HS-5 (cell line): Measurements from ENCODE around the gene ZNF30.
"Not testable (repeated sequence)": the region's sequence is repeated elsewhere in the genome, so short reads cannot be mapped to it uniquely, and the experiment has no call there.

Source experiments
- DNase-seq: peaks from one replicate; pipeline ENCODE4 v3.0.0-alpha.2; 2012; ENCODE audit warnings: low read depth

ZNF30 gene

DNA sequence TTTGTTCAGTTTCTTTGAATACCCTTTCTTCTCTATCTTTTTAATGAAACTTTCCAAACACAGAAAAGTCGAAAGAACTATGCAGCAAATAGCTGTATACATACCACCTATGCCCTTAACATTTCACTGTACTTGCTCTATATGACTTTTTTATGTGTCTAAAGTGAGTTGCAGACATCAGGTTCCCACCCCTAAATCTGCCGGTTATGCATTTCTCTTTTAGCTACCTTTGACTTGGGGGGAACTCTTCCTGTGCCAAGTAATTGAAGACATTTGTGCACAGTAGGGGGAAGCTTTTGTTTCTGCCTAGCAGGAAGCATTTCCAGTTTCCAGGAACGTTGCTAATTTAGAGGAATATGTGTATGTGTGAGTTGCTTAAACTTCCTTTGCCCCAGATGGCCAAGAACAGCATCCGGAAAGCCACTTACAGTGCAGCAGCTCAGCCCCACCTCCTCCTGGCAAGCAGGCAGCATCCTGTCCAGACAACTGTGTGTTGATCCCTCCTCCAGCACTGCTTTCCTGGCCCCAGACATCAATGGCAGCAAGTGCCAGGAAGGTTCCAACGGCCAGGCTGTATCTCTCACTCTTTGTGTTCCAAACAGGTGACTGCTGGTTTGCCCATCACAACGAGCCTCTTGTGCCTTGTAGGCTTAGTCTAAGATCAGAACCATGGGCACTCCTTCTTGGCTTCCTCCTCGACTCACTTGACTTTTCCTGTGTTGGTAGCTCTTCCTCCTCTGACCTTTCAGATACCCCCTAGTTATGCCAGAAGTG lies 58.7 kb downstream of the ZNF30 start:
- no peak for DNase-seq

DNA sequence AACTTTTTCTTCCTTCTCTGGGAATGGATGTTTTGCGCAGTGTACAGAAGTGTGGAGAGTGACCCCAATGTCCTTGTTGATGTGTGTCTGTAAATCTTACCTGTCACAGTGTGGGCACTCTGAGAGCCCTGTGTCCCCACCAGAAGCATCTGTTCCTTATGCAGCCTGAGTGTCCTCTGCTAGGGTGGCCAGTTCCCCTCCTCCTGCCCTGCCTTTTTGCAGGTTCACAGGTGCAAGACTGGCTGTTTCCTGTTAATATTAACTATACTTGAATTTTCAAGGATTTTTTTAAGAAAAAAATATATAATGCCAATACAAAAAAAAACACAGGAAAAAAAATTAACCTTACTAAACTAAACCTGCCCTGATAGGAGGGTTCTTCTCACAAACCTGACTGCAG lies 61.4 kb downstream of the ZNF30 start:
- DNase-seq = no peak

DNA sequence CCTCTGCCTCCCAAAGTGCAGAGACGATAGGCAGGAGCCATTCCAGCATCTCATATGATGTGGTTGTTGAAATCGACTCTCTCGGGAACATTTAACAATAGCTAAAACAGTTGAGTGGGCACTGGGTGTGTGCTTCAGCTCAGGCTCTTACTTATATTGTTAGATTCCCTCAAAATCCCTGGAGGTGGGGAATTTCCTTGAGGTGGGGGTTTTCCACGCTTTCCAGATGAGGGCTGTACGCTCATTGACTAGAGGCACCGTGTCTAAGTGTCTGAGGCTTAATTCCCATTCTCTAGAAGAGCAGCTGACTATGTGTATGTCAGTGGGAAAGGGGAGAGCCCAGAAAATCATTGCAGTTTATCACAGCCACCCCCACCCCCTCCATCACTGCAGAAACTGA lies 62.6 kb downstream of the ZNF30 start:
- no peak for DNase-seq

DNA sequence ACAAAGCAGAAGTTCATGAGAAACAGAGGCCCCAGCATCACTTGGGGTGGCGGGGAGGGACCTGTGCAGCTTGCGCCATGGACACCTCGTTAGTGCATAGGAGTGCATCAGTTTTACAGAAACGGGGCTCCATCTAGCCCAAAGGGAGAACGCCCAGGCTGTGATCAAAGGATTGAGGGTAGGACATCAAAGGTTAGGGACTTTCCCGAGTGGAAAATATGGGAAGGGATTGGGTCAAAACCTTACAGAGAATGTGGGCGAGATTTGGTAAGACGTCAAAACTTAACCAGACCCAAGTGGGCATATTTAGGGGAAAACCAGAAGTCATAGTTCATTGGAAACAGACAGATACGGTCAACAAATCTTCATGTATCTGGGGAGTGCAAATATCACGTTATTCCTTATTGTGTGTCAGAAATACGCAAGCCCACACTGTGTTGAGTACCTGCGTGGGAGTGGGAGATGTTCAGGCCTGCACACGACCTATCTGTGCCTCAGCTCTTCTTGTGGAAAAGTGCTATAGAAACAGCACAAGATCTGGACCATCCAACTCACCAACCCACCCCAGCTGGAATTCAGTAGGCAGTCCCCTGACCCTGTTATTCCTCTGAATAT lies 64.0 kb downstream of the ZNF30 start:
- DNase-seq = no peak

DNA sequence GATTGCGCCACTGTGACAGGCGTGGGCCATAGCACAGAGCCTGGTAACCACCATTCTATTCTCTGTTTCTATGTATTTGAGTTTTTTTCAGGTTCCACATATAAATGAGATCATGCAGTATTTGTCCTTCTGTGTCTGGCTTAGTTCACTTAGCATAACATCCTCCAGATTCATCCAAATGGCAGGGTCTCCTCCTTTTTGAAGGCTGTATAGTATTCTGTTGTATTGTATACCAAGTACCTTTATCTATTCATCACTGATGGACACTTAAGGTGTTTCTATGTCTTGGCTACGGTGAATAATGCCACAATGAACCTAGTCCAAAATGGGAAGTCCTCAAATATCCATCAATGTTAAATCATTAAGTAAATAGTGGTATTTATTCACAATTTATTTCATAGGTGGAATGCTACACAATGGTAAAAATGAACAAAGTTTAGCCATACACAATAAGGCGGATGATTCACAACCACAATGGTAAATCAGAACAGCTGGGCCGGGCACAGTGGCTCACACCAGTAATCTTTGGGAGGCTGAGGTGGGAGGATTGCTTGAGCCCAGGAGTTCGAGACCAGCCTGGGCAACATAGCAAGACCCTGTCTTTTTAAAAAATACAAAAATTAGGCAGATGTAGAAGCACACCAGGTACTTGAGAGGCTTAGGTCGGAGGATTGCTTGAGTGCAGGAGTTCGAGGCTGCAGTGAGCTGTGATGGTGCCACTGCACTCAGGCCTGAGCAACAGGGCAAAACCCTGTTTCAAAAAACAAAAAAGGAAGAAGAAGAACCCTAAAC lies 65.0 kb downstream of the ZNF30 start:
- no peak for DNase-seq

DNA sequence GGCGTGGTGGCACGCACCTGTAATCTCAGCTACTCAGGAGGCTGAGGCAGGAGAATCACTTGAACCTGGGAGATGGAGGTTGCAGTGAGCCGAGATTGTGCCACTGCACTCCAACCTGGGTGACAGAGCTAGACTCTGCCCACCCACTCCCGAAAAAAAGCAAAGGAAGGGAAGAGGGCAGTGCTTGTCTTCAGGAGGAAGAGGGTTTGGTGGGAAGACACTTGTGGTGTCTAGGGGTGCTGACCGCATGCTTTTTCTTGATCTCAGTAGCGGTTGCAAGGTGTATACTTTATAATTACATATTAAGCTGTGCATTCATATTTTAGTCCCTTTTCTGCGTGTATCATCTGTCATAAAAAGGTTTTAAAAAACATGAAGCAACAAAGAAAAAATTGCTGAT lies 65.9 kb downstream of the ZNF30 start:
- not testable (repeated sequence) for DNase-seq

DNA sequence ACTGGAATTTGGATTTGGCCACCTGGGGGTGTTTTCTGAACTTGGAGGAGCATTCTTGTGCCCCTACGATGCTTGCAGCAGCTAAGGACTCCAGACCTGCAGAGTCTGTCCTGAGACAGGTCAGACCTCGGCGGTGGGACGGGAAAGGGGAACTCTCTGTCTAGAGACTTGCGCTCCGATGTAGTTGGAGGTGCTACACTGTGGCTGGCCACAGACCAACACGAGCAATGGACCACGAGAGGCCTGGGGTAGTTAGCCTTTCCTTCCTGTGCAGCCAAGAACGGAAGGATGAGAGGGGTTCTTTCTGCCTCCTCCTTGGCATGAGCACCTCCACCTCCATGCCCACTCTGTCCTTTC lies 67.6 kb downstream of the ZNF30 start:
- no peak for DNase-seq
